Measurements from ENCODE around the gene SSTR5.

SSTR5 gene

DNA sequence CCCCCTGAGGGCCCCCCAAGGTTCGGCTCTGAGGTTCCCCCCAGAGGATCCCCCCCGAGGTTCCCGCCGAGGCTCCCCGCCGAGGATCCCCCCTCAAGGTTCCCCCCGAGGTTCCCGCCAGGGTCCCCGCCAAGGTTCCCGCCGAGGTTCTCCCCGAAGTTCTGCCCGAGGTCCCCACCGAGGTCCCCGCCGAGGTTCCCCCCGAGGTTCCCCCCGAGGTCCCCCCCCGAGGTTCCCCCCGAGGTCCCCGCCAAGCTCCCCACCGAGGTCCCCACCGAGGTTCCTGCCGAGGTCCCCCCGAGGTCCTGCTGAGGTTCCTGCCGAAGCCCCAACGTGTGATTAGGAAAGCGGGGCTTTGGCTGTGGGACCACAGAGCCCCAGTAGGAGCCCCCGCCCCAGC is 32.2 kb upstream of the SSTR5 start:
- no peak for DNase-seq (ENCODE audit: low read depth)

GRCh38 chr16:1042049-1042744 is 30.4 kb upstream of the SSTR5 start:
- DNase-seq (ENCODE audit: low read depth): no peak

GRCh38 chr16:1042866-1043265 is 29.7 kb upstream of the SSTR5 start:
- no peak for DNase-seq (ENCODE audit: low read depth)

DNA sequence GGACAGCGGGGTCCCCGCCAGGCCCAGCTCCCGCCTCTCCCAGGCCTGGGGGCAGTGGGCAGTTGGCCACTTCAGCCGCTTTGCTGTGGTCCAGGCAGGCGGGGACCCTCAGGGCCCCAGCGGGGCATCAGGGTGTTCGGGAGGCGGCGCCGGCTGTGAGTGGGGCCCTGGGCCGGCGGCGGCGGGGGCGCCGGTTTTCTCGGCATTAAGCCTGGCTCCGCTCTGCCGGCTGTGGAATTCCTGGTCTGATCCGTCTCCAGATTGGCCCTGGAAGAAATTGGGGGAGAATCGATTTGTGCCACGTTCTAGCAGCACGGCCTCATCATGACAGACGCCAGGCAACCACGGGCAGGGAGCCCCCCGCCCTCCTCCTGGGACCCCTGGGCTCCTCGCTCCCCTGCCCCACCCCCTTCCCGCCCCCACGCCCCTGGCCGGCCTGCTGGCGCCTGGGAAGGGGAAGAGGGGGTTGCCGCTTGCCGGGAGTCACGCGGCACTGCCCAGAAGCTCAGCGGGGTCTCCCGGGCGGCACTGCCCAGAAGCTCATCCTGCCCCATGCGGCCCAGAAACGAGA is 28.6 kb upstream of the SSTR5 start:
- DNase-seq (ENCODE audit: low read depth): no peak

DNA sequence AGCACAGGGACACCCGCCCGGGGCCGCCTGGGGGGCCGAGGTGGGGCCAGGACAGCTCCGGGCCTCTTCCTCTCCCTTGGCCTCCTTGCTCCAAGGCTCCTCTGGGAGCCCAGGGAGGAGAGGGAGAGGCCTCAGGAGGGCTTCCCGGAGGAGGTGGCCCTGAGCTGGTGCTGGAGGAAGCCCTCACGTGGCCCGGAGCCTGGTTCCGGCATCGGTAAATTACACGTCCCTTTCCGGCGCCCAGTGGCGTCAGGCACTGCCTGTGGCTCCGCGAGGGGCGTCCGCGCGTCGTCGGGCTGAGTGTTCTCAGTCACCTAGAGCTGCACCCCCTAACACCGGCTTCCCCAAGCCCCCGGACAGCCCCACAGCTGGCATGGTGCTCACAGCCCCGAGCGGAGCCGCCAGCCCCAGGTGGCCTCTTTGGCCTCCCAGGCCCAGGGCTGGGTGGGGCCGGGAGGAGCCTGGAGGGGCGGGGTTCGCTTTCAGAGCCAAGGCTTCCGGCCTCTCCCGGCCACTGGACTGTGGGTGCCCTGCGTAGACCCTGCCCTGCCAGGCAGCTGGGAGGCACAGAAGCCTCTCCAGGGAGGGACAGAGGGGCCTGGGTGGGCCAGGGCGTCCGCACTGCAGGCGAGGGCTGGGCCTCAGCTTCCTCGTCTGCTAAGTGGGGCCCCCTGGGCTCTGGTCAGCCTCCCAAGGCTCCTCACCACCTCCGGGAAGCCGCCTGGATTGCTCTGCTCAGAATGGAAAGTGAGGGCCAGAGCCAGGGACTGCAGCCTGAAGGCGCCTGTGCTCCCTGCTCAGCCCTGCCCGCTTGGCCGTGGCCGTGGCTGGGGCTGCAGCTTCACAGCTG is 27.9 kb upstream of the SSTR5 start:
- DNase-seq (ENCODE audit: low read depth): no peak

DNA sequence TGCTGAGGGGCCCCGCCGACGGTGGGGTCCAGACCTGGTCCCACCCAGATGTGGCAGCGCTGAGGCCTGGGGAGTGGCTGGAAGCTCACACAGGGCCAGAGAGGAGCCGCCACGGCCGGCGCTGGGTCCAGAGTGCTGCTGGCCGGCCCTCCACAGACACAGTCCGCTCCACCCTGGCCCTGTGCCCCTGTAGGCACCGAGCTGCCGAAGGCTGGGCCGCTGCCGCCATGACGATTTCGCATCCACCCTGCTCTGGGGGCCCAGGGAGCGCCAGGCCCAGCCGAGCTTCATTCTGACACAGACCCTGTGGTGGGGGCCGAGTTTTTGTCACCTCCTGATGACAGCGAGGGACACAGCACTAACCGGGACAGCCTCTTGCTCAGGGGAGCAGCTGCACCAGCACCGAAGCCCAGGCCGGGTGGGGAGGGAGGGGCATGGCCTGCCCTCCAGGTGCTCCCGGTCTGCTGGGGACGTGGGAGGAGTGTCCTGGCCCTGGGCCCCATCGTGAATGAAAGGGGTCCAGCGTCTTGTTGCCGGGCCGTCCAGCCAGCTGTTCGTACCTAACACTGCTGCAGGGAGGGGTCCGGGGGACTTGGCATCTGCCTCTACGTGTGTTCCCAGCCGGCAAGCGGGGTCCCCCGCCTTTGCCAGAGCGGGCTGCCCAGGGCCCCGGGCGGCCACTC is 27.1 kb upstream of the SSTR5 start:
- DNase-seq (ENCODE audit: low read depth): no peak

- no peak for DNase-seq (ENCODE audit: low read depth)
Observed at GRCh38 chr16:1045993-1046911, 26.3 kb upstream of the SSTR5 start.

GRCh38 chr16:1047123-1047522 is 25.4 kb upstream of the SSTR5 start:
- DNase-seq (ENCODE audit: low read depth): no peak

DNA sequence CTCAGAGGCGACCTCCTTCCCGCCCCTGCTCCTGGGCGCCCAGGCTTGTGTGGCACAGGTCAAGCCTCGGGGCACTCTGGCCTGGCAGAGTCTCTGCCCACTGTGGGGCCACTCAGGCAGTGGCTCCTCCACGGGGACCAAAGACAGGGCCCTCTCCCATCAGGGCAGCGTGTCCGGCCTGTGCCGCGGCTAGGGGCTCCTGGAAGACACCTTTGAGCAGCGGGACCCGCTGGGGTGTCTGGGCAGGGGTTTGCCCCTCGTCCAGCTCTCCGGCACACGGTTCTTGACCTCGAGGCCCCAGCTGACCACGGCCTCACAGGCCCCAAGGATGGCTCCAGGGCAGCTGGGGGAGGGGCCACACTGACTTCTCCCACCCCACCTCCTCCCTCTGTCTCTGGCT is 24.7 kb upstream of the SSTR5 start:
- DNase-seq (ENCODE audit: low read depth): no peak

- DNase-seq (ENCODE audit: low read depth): no peak
Observed at GRCh38 chr16:1048442-1049112, 24.0 kb upstream of the SSTR5 start.

DNA sequence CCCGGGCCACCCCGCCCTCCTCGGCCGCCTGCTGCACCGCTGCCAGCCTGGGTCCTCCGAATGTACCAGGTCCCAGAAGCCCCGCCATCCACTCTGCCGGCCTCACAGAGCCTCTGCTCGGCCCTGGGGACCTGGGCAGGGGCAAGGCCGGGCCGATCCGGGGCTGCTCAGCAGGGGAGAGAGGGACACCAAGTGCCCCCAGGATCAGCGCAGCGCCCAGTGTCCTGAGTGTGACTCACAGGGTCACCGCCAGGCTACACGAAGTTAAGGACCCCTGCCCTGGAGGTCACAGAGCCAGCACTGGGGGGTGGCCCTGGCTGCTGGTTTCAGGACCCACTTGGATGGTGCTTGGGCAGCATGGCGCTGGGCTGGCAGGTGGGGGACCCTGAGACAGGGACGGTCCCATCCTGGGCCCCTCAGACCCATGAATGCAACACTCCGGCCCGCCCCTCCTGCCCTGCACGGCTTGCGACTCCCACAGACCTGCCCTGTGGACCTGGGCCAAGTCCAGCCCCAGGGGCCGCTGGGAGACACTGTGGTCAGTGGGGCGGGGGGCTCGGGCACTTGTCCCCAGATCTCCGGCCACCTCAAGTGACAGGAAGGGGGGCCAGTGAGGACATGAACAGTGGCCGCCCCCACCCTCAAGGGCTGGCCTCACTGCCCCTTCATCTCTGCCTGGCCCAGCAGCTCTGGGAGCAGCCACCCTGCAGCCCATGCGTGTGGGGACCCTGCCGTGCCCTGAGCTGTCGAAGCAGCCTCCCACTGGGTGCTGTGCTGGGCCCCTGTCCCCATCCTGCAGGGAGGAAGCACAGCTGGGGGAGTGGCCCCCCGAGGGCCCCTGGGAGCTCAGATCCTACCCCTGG is 23.2 kb upstream of the SSTR5 start:
- no peak for DNase-seq (ENCODE audit: low read depth)

- no peak for DNase-seq (ENCODE audit: low read depth)
Observed at GRCh38 chr16:1049976-1050247, 22.6 kb upstream of the SSTR5 start.

- no peak for DNase-seq (ENCODE audit: low read depth)
Observed at GRCh38 chr16:1050516-1050915, 22.0 kb upstream of the SSTR5 start.

GRCh38 chr16:1050921-1051320 is 21.6 kb upstream of the SSTR5 start:
- no peak for DNase-seq (ENCODE audit: low read depth)

DNA sequence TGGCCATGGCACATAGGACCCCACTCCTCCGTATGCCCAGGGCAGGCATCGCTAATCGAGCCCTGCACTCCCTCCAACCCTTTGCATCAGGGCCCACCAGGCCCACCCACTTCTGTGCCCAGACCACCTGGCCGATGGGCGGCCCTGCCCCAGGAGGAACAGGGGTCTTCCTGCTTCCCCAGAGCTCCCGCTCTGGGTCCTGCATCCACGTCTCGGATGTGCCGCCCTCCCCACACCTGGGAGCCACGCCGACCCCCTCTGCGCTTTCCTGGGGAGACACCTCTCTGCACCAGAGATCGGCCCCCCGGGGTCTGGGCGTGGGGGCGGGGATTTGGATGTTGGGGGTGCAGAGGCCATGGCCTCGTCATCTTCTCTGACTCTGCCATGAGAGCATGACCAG is 21.1 kb upstream of the SSTR5 start:
- no peak for DNase-seq (ENCODE audit: low read depth)

- no peak for DNase-seq (ENCODE audit: low read depth)
Observed at GRCh38 chr16:1052721-1053120, 19.8 kb upstream of the SSTR5 start.

- DNase-seq (ENCODE audit: low read depth): no peak
Observed at GRCh38 chr16:1053121-1053521, 19.4 kb upstream of the SSTR5 start.

DNA sequence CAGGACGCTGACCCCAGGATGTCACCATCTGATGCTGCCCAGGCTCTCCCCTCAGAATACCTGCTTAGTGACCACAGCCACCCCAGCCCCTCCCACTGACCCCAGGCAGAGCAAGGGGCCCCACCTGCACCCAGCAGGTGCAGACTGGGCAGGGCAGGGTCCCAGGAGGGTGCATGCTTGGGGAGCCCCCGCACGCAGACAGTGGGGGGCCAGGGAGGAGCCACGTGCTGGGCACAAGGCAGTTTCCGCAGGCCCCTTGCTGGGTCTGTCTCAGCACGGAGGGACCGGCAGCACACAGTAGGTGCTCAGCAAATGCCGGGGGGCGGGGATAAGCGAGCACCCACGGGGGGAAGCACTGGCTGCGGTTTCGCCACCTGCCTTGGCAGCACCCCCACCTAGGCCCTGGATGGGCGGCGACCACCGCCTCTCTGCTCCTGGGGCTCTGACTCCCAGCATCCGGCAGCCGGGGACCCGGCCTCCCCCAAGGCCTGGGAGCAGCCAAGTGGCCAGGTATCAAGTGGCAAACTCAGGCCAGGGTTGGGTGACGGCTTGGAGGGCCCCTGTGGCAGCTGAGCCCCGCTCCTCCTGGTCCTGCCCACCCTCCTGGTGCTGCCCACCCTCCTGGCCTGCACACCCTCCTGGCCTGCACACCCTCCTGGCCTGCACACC is 18.7 kb upstream of the SSTR5 start:
- DNase-seq (ENCODE audit: low read depth): no peak

GRCh38 chr16:1054660-1055556 is 17.6 kb upstream of the SSTR5 start:
- no peak for DNase-seq (ENCODE audit: low read depth)
